Gastrocnemius medialis (tissue), 4 donors: ENCODE results near the gene CYP2D6. TPM values are rescaled to one million over a fixed set of nuclear protein-coding genes. Genes with fewer than 3 reads are reported as not detected.

Source experiments
- ATAC-seq, 2 donors: fragments of 150-250 bp; one replicate each; pipeline ENCODE4 v1.9.1; 2016
- DNase-seq, 2 donors: peaks; one replicate each; pipeline ENCODE4 v3.0.0-alpha.2; 2019
- H3K27ac ChIP-seq, 4 donors: fragments of 200-600 bp; sonication (generic); 1 replicate in 1 of 4; 2 replicates in 3 of 4; pipeline ENCODE4 v1.5.1; 2016 to 2018; ENCODE audit warnings: mild to moderate bottlenecking in 2 of 4, moderate library complexity in 1 of 4
- H3K27me3 ChIP-seq, 3 donors: fragments of 200-600 bp; sonication (generic) in 2 of 3; 1 replicate in 1 of 3; 2 replicates in 2 of 3; pipeline versions ENCODE4 v1.5.1 to v1.6.0; 2016 to 2019; ENCODE audit warnings: mild to moderate bottlenecking in 1 of 3, moderate library complexity in 1 of 3
- H3K36me3 ChIP-seq, 2 donors: fragments of 200-600 bp; sonication (generic) in 1 of 2; one replicate each; pipeline ENCODE4 v1.5.1; 2017 to 2018
- H3K4me1 ChIP-seq, 2 donors: fragments of 200-600 bp; sonication (generic) in 1 of 2; one replicate each; pipeline ENCODE4 v1.5.1; 2016 to 2017; ENCODE audit warnings: mild to moderate bottlenecking in 2 of 2
- H3K4me3 ChIP-seq, 4 donors: fragments of 200-600 bp; sonication (generic) in 3 of 4; 1 replicate in 1 of 4; 2 replicates in 3 of 4; pipeline ENCODE4 v1.5.1; 2016 to 2019; ENCODE audit warnings: mild to moderate bottlenecking in 2 of 4
- H3K9me3 ChIP-seq, 3 donors: fragments of 200-600 bp; sonication (generic) in 2 of 3; 1 replicate in 1 of 3; 2 replicates in 2 of 3; pipeline ENCODE4 v1.5.1; 2016 to 2019
- POLR2A ChIP-seq, 2 donors: fragments of 450-650 bp; IDR thresholded peaks; one replicate each; pipeline ENCODE4 v1.6.1; 2017; ENCODE audit warnings: antibody characterized with exemption in 2 of 2, mild to moderate bottlenecking in 2 of 2, moderate library complexity in 2 of 2
- in situ Hi-C, 4 donors: fragments of 200-750 bp; cut with MboI; loops; one replicate each; pipeline versions ENCODE4 v1.15.0 to v1.8.0; 2017; ENCODE audit warnings: low sequenced_read_pairs in 4 of 4
- intact Hi-C: fragments of 100-400 bp; cut with DNase I; formaldehyde crosslinking; loops from one replicate; pipeline ENCODE4 v1.15.1; 2023; ENCODE audit warnings: low total_unique reads
- total RNA-seq, 4 donors: library from RNA; depleted of rRNA; stranded (reverse); fragments of >200 nt; gene quantifications; one replicate each; pipeline versions ENCODE4 v1.1.0 to v1.2.3, GENCODE V29; 2016
- TF ChIP-seq, protein P1 (sequence below), 5 experiments: fragments of 450-650 bp in 3 of 5; fragments of 200-600 bp in 2 of 5; sonication (generic) in 2 of 5; IDR thresholded peaks in 4 of 5; conservative IDR thresholded peaks in 1 of 5; 1 replicate in 4 of 5; 2 replicates in 1 of 5; pipeline ENCODE4 v1.5.1; 2016 to 2019; ENCODE audit warnings: antibody characterized with exemption in 5 of 5, mild to moderate bottlenecking in 3 of 5, moderate library complexity in 3 of 5

Gene CYP2D6
- total RNA-seq, 4 donors from 2014 or later: 0.15 to 0.24 TPM; not detected in 2

DNA sequence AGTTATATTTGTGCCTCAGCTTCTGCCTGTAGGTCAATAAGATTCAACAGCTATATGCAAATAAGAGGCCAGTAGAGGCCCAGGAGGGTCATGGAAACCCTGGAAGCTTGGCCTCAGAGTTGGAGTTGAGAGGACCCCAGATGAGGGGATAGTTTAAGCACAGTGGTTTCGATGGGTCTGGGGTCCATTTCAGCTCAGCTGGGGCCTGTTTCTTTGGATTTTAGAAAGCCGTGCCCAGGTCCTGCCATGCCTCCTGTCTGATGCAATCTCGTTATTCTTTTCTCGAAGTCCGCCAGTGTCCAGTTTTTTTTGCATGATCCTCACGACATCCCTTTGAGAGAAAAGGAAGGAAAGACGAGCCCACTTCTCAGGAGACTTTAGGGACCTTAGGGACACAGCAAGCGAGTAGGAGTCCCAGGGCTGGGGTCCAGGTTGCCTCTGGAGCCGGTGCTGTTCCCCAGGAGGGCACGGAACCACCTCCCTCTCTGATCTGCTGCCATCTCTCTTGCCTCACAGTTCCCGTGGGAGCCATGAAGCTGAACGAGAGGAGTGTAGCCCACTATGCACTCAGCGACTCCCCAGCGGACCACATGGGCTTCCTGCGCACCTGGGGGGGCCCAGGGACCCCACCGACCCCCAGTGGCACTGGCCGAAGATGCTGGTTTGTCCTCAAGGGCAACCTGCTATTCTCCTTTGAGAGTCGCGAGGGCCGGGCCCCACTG, 53.7 kb downstream of the CYP2D6 start:
- TF ChIP-seq, protein P1, sequence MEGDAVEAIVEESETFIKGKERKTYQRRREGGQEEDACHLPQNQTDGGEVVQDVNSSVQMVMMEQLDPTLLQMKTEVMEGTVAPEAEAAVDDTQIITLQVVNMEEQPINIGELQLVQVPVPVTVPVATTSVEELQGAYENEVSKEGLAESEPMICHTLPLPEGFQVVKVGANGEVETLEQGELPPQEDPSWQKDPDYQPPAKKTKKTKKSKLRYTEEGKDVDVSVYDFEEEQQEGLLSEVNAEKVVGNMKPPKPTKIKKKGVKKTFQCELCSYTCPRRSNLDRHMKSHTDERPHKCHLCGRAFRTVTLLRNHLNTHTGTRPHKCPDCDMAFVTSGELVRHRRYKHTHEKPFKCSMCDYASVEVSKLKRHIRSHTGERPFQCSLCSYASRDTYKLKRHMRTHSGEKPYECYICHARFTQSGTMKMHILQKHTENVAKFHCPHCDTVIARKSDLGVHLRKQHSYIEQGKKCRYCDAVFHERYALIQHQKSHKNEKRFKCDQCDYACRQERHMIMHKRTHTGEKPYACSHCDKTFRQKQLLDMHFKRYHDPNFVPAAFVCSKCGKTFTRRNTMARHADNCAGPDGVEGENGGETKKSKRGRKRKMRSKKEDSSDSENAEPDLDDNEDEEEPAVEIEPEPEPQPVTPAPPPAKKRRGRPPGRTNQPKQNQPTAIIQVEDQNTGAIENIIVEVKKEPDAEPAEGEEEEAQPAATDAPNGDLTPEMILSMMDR (IDR thresholded peaks at IDR 0.05 in 4 of 5, conservative IDR thresholded peaks at IDR 0.05 in 1 of 5): no peak
- no peak for TF ChIP-seq POLR2A (IDR thresholded peaks at IDR 0.05)
- no peak for DNase-seq
- intact Hi-C loops (loop anchor here (10.0 kb wide), 1 partner anchor 982 kb away; the partner anchor contains the start of gene EP300), in situ Hi-C loops (loop anchor here in 1 of 4 donors (25.0 kb wide), 1 partner anchor 360 kb away; the partner anchor contains the start of gene NFAM1)
- Histone ChIP-seq H3K4me3 (no peak overlapping the region), H3K27ac (peak overlapping the region in 1 of 4 donors; percentile 95), H3K36me3 (no peaks in the 10 kb centered on the region), H3K27me3 (no peaks in the 10 kb centered on the region), H3K9me3 (no peaks in the 10 kb centered on the region), H3K4me1 (peaks cover 19 to 39% of the 10 kb centered on the region in 2 donors)
- no peak for ATAC-seq

Other genes with a start within 250 kb of the CYP2D6 start
- not detected for gene SHISA8, start 215.7 kb downstream of the CYP2D6 start, total RNA-seq
- gene TNFRSF13C, start 204.0 kb downstream of the CYP2D6 start, total RNA-seq: not detected
- 1 to 10 TPM in 2 of 4 donors, not detected in 2; 1.5 to 5.1 TPM for gene CENPM, start 183.7 kb downstream of the CYP2D6 start, total RNA-seq
- under 1 TPM in 1 of 4 donors, not detected in 3; 0.18 TPM for gene SEPTIN3, start 161.4 kb downstream of the CYP2D6 start, total RNA-seq
- gene WBP2NL, start 132.0 kb downstream of the CYP2D6 start, total RNA-seq: under 1 TPM in 3 of 4 donors, not detected in 1; 0.27 to 0.59 (median 0.31) TPM
- 10 to 100 TPM in 3 of 4 donors, 1 to 10 TPM in 1; 8.7 to 14.1 (median 11.9) TPM for gene NAGA, start 60.0 kb downstream of the CYP2D6 start, total RNA-seq
- 1 to 10 TPM; 1.8 to 3.1 (median 2.1) TPM for gene PHETA2, start 56.6 kb downstream of the CYP2D6 start, total RNA-seq
- gene SMDT1, start 51.1 kb downstream of the CYP2D6 start, total RNA-seq: 10 to 100 TPM in 1 of 4 donors, 1 to 10 TPM in 3; 7.9 to 14.6 (median 9.8) TPM
- gene NDUFA6, start 40.0 kb downstream of the CYP2D6 start, total RNA-seq: 100 to 1,000 TPM; 117 to 139 (median 125) TPM
- gene TCF20, start 139.8 kb upstream of the CYP2D6 start, total RNA-seq: 10 to 100 TPM in 3 of 4 donors, 1 to 10 TPM in 1; 9.9 to 14.4 (median 12.4) TPM